NCI-H82 treated with DMSO at 0.1 percent for 48 hours (cell line): Measurements from ENCODE around the gene TUT4.

Experiments used
- DNase-seq: peaks from one replicate; lab custom pipeline; 2025; ENCODE audit not compliant: unreplicated experiment; lab: John Stamatoyannopoulos, UW

TUT4 gene

GRCh38 chr1:52416811-52417210 is 136.1 kb downstream of the TUT4 start:
- DNase-seq: no peak

DNA sequence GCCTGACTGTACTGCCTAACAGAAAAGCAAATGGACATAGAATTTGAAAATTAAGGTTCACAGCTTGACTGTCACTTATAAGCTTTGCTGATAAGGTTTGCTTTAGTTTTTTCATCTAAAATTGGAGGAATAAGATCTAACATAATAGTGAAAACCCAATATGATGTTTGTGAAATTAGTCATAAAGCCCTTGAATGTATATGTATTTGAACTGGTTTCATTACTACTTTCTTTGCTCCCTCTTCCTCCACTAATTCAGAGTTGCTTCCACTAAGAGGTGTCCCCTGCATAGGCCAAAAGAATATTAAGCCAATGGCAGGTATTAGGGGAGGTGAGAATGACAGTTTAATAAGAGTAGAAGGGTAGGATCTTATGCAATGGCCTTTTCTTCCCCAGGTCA is 137.9 kb downstream of the TUT4 start:
- DNase-seq: no peak

DNA sequence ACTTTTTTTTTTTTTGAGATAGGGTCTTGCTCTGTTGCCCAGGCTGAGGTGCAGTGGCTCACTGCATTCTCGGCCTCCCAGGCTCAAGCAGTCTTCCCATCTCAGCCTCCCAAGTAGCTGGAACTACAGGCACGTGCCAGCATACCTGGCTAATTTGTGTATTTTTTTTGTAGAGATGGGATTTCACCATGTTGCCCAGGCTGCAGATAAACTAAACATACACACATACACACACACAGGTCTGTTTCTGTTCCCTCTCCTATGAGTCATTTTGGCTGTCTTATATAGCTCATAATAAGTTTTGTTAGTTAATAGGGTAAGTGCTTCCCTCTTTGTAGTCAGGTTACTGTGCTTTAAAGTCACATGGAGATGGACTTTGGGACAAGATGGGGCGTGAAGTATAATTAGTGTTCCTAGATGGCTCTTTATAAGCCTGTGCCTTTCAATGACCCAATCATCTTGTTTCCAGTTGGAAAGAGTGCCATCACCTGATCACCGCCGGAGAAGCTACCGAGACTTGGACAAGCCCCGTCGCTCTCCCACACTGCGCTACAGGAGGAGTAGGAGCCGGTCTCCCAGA is 139.4 kb downstream of the TUT4 start:
- no peak for DNase-seq

GRCh38 chr1:52404975-52405338 is 147.9 kb downstream of the TUT4 start:
- DNase-seq: no peak

DNA sequence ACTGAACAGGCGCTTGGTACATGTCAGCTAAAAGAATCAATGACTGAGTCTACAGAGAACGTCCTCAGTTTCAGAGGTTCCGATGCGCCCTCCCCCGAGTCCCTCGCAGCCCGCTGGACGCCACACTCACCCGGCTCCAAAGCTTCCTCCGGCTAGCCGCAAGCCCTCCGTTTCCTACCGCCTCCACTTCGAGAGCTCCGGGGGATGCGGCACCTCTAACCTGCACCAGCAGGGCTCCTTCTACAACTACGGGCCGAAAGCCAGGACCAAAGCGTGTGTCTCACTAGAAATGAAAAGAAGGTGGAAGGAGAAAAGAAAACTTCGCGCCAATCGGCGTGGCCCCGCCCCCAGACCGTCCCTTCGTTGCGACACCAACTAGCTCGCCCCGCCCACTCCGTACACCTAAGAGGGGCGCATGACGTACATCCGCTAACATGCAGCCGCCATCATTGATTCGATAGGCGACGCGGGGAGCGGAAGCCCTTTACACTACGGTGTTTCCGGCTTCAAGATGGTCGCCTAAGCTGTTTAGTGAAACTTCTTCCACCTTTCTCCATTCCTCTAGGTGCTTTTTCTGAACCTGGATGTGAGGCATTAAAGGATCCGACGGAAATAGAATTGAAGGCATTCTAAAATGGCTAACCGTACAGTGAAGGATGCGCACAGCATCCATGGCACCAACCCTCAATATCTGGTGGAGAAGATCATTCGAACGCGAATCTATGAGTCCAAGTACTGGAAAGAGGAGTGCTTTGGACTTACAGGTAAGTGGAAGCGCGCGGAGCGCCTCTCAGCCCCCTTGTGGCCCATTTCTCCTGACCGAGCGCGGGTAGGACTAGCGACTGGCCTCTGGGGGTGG is 148.5 kb downstream of the TUT4 start, which contains the start of the genes ORC1 and PRPF38A:
TSS of gene ORC1 (minus strand) at position 308 of the 859 bp plus-strand sequence. CDS start 2,200 bp downstream, outside the sequence.
TSS of gene PRPF38A (plus strand) at position 487 of the 859 bp plus-strand sequence. CDS start at position 635, 148 bp downstream.
- DNase-seq: peak; percentile 95

- DNase-seq: no peak
These were observed 149.3 kb downstream of the TUT4 start for GRCh38 chr1:52403566-52404115.

DNA sequence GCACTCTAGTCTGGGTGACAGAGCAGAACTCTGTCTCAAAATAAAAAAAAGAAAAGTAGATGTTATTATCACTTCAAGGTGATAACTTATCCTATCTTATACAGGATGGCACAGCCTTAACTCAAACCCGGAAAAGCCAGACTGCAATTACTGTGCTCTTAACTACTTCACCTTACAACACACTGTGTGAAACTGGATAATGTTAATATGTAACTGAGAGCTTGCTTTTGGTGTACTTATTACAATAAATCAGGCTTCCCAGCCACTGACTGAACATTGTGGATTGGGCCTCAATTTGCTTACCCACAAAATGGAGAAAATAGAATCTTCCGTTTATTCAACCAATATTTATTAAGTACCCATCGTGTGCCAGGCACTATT is 150.0 kb downstream of the TUT4 start:
- no peak for DNase-seq

- DNase-seq: no peak
These were observed 152.8 kb downstream of the TUT4 start for GRCh38 chr1:52400131-52400530.

- no peak for DNase-seq
These were observed 153.3 kb downstream of the TUT4 start for GRCh38 chr1:52399629-52400028.

DNA sequence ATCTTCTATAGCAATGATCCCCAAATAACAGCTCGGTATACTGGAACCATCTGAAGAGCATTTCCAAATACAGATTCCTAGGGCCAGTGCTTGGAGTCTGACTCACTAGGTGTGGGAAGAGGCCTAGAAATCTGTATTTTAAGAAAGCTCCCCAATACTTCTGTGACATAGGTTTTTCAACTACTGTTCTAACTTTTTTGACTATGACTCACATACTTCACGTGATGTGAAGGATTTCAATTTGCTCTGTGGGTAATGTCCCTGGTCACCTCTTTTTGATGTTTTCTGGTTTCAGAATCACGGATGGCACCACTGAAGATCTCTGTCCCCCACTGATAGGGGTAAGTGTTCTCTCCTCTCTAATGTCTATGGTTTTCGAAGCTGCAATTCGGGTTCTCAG is 159.7 kb downstream of the TUT4 start:
- DNase-seq: no peak

- DNase-seq: no peak
These were observed 166.4 kb downstream of the TUT4 start for GRCh38 chr1:52386458-52386857.

GRCh38 chr1:52385376-52385775 is 167.5 kb downstream of the TUT4 start:
- no peak for DNase-seq
